Pons (tissue), 1 donor: ENCODE data around the gene TCEAL3.
"Not testable (repeated sequence)": the region's sequence is repeated elsewhere in the genome, so short reads cannot be mapped to it uniquely, and the experiment has no call there.

Experiments
- DNase-seq: peaks from one replicate; pipeline ENCODE4 v3.0.0-alpha.2; 2016; ENCODE audit warnings: low spot score

Gene TCEAL3

DNA sequence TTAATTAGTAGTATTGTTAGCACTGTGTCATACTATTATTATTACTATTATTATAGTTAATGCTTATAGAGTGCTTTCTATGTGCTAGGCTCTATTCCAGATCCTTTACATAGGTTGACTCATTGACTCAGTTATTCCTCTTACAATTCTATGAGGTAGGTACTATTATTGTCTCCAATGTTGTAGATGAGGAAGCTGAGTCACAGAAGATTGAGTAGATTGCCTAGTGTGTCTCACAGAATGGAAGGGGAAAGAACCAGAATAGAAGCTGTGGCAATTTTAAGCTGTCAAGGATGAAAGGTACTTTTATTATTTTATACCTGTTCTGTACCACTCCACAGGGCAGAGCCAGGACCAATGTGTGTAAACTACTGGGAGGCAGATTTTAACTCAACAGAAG lies 19.1 kb downstream of the TCEAL3 start:
- DNase-seq = no peak

DNA sequence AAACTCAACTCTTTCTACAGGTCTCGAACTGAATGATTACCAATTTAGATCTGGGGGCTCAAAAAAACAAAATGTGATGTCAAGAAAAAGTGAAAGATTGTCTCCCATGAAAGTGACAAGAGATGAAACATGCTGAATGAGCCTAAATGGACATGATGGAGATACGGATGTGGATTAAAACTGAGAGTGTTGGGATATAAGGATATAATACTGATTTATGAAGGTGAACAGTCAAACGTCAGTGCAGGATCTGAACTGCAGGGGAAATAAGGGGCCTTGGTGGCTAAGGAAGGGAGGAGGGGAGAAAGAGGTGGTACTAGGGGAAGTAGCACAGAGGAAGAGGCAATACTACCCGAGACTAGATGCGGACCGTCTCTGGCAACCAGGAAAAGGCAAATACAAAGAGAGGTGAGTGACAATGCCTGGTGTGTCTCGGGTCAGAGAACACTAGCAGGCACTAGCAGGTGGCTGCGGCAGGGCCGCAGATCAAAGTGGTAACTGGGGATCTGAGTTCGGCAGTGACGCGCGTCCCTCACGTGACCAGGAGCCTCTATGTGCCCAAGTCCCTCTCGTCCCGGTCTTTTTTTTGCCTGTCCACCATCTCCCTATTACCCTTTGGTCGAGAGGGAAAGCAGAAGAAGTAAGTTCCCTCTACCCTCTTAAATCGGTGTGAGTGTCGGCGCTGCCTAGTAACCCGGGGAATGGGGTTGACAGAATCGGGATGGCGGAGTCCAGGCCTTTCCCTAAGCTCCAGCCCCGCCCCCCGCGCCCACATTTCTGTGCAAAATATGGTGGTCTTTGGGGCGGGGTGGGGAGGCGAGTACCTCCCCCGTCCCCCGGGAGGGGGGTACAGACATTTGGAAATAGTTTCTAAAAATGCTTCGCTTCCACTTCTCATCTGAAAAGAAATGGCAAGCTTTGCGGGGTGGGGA lies 20.9 kb downstream of the TCEAL3 start, which contains the start of gene TCEAL1:
TSS of gene TCEAL1 (plus strand) at position 590 of the 932 bp plus-strand sequence. CDS start 942 bp downstream, outside the sequence.
- DNase-seq = peak; percentile 73

DNA sequence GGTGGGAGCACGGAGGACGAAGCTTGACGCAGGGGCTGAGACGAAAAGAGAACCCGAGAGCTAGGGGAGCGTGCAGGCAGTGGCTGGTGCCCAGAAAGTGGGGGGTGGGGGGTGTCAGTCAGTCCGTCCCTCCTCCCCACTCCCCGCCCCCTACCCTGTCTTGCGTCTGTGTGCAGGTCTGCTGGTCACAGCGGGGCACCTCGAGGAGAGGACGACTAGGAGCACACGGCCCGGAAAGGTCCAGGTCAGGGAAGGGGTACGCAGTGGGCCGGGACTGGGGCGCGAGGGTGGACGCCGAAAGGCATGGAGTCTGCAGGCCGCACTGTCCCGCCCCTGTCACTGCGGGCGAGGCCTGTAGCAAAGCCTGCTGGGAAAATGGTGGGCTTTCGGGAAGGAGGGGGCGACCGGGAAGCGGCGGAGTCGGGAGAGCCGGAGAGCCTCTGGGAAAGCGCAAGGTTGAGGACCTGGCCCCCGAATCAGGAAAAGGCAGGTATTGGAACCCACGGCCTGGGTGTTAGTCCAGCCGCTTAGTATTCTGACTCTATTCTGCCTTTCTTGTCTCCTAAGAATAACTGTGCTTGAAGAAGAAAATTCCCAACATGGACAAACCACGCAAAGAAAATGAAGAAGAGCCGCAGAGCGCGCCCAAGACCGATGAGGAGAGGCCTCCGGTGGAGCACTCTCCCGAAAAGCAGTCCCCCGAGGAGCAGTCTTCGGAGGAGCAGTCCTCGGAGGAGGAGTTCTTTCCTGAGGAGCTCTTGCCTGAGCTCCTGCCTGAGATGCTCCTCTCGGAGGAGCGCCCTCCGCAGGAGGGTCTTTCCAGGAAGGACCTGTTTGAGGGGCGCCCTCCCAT lies 21.8 kb downstream of the TCEAL3 start:
- DNase-seq = peak; percentile 79

DNA sequence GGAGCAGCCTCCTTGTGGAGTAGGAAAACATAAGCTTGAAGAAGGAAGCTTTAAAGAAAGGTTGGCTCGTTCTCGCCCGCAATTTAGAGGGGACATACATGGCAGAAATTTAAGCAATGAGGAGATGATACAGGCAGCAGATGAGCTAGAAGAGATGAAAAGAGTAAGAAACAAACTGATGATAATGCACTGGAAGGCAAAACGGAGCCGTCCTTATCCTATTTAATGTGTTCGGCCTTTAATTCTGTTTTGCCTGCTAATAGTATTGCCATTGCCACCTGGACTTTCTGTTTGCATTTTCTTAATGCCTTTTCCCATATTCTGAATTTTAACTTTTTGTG lies 22.4 kb downstream of the TCEAL3 start:
- DNase-seq = no peak

DNA sequence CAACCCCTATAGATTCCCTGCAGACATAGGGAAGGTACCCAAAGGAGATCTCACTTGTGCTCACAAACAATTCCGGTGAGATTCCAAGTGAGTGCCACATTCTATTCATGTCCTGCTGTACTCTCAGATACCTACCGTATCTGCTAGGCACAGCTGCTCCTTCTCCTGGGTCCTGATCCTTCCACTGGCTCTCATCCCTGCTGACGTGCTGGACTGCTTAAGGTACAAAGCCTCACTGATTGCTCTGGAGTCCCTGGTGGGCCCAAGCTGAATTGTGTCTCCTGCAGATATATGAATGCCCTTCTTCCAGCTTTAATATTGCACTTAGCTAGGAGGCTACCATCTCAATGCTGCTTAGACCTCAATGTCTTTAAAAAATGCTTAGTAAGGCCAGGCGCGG lies 23.4 kb downstream of the TCEAL3 start:
- no peak for DNase-seq

DNA sequence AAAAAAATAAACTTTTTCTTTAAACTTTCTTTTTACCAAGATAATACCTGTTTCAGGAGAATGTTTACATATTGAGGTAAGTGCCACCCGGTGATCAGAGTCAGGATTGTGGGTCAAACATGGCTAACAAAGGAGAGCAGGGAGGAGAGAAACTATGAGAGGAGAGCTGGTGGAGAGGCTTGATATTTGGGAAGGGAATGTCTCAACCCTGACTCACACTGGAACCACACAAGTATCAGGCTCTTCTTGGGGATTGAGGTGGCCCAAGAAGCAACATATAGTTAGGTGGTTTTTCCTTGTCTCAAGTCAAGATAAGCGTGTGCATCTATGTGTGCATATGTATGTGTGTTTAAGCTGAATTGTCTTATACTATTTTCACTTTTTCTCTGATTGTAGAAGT lies 27.7 kb downstream of the TCEAL3 start:
- DNase-seq = no peak

DNA sequence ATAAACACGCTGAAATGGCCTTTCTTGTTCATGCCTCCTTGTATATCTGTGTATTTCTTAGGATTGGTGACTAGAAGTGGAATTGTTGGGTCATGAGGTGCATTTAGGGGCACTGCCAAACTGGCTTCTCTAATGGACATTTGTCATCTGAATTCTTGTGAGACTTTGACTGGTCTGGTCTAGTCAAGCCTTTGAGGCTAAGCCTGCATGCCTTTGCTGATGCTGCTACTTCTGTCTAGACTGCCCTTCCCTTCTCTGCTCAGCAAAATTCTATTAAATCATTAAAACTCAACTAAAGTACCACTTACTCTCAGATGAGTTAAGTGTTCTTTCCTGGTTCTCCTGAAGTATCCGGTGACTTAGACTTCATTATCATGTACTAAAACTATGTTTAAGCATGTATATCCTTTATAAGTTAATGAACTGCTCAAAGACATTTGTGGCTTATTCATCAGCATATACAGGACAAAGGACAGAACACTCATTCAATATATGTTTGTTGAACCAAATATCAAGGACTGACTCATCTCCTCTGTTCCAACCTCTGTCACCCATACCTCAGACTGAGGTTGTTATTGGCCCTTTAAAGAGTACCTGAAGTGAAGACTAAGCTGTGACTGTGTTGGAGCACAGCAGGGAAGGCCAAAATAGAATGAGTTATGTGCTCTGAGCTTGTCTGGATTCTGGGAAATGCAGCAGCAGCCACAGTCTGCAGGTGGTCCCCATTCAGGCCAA lies 30.0 kb downstream of the TCEAL3 start:
- no peak for DNase-seq

DNA sequence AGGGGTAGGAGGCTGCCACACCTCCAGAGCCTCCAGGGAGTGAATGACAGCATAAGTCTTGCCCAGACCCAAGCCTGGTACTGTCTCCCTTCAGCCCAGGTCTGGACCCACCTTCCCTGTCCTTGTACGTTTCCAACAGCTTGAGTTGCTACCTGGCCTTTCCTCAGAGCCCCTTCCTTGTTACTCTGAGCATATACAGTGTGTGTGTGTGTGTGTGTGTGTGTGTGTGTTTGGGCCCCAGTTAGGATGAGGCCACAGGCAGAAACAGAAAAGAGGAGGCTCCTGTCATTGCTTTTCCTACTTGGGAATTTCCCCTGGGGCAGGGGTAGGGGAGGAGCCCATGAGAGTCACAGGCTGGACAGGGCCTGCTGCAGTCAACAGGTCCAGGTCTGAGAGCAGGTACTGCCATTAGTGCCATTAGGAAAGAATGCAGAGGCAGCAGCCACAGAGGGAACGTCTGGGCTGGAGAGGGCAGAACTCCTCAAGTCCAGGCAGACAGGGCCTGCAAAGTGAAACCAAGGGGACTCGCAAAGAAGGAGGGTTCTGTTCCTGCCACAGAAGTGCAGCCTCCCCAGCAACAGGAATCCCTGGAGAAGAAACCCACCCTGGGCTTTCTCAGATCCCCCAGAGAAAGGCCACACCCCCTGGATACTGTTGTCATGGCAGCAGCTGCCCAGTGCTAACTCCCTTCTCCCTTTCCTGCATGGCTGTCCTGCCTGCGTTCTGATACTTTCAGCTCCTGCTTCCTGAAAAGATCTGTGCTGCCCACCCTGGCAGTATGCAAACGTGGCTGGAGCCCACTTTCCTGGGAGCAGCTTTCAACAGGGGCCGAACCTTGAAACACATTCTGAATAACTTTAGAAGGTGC lies 30.9 kb downstream of the TCEAL3 start:
- DNase-seq = not testable (repeated sequence)

DNA sequence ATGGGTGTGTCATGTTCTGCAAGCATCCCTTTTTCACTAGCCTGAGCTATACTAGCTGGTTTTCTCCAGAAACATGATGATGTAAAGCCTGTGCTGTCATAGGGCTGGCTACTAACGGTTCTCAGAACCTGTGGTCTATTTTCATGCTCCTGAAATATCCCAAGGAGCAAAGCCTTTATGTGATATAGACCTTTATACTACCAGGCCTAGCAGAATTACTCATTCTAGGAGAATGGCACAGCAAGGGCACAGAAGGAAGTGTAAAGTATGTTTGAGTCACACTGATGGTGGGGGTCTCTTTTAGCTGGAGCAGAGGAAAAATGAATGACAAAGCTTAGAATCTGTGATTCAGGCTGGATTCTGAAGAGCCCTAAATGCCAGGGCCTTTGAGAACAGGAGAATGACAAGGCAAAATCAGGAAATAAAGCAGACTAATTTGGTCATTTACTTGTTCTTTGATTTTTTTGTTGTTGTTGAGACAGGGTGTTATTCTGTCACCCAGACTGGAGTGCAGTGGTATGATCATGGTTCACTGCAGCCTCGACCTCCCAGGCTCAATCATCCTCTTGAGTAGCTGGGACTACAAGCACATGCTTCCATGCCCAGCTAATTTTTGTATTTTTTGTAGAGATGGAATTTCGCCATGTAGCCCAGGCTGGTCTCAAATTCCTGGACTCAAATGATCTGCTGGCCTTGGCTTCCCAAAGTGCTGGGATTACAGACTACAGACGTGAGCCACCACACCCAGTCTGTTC lies 32.8 kb downstream of the TCEAL3 start:
- DNase-seq = no peak

DNA sequence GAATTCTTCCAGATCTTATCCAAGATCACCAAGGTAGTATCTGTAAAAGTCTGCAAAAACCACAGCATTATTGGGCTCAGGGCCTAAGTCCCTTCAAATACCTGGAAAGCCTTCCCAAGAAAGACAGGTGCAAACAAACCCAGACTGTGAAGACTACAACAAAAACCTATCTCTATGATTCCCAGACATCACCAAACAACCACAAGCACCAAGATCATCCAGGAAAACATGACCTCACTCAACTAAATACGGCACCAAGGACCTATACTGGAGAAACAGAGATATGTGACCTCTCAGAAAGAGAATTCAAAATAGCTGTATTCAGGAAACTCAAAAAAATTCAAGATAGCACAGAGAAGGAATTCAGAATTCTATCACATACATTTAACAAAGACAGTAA lies 36.4 kb downstream of the TCEAL3 start:
- DNase-seq = no peak

DNA sequence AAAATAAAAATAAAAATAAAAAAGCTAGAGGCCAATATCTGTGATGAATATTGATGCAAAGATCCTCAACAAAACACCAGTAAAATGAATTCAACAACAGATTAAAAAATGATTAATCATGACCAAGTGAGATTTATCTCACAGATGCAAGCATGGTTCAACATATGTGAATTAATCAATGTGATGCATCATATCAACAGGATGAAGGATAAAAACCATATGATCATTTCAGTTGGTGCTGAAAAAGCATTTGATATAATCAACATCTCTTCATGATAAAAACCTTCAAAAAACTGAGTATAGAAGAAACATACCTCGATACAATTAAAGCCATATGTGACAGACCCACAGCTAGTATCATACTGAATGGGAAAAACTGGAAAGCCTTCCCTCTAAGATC lies 39.9 kb downstream of the TCEAL3 start:
- DNase-seq = no peak

DNA sequence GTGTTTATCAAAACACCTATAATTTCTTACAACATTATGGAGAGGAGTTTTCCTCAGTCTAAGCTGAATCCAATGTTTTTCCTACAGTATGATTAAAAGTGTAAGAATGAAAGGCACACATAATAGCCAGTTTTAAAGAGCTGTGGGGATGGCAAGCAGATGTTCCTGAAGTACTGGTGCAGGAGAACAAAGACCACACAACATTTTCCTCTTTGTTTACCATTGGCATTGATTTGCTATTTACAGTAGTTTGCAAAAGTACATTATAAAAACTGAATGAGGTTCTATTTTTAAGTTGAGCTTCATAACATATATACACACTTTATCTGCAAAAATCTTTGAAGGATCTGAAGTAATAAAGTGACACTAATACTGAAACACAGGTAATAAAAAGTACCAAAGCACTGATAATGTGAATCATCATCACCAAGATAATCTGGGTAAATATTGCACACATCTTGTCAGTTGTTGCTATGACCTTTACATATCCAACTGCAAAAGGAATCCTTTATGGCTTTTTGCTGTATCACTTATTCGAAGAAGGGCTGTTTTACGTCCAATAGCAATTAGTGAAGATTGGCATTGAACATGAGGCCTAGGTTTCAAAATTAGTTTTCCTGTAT lies 43.5 kb downstream of the TCEAL3 start:
- DNase-seq = no peak

DNA sequence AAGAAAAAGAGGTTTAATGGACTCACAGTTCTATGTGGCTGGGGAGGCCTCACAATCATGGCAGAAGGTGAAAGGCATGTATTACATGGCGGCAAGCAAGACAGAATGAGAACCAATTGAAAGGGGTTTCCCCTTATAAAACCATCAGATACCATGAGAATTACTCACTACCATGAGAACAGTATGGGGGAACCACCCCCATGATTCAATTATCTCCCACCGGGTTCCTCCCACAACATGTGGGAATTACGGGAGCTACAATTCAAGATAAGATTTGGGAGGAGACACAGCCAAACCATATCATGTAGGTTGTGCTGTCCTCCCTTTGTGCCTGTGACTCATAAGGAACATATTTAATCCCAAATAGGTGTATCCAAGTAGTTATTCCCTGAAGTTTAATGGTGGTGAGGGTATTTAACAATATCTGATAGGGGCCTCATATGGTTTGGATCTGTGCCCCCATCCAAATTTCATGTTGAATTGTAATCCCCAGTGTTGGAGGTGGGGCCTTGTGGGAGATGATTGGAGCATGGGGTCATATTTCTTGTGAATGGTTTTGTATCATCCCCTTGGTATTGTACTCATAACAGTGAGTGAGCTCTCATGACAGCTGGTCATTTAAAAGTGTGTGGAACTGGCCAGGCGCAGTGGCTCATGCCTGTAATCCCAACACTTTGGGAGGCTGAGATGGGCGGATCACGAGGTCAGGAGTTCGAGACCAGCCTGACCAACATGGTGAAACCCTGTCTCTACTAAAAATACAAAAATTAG lies 47.7 kb downstream of the TCEAL3 start:
- DNase-seq = not testable (repeated sequence)

DNA sequence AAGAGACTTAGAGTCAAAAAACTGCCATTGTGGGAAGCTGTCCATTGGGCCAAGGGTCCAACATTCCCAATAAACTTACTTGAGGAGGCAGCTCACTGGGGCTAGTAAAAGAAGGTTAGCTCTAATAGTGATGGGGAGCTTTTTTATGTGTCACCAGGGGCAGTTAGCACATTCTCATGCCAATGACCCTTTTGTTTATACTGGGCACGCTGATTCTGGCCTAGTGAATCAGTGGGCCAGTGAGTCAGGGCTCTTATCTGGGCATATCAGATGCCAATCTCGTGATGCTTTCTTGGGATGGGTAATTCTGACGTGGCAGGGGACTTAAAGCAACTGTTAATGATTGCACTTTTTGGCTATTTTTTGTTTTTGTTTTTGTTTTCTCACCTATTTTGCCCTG lies 48.9 kb downstream of the TCEAL3 start:
- no peak for DNase-seq

DNA sequence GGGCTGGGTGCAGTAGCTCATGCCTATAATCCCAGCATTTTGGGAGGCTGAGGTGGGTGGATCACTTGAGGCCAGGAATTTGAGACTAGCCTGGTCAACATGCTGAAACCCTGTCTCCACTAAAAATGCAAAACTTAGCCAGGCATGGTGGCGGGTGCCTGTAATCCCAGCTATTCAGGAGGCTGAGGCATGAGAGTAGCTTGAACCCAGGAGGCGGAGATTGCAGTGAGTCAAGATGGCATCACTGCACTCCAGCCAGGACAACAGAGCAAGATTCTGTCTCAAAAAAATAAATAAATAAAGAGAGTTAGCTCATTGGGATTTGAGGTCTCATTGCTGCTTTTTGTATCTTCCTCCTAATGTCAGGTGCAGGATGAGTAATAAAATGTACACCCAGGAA lies 49.3 kb downstream of the TCEAL3 start:
- not testable (repeated sequence) for DNase-seq

DNA sequence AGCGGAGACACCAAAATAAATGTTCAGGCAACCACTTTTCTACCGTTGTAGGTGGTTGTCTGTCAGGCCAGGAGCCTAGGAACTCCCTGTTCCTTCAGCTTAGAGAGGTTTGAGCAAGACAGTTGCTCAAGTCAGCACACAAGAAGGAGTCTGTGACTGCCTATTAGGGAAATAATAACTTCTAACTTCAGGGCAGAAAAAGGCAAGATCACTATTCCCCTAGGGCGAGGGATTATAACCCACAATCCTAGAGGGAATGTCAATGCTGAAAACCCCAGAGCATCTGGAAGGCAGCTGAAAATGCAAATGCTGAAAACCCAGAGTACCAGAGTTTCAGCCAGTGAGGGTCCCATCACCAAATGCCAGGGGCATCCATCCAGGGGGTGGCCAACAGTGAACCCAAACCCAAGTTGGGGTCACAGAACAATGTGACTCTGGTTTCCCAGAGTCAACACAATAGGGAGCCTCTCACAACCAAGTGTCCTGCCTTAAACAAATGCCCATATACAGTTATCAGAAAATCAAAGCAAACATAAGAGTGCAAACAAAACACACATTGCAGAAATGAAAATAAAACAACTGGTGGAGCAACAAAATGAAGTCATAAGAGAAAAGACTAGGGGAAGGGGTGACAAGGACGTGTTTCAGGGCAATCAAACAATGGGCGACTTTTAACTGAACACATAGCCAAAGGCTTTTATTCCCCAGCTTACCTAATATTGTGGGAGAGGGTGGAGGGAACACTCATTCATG lies 51.1 kb downstream of the TCEAL3 start:
- no peak for DNase-seq

DNA sequence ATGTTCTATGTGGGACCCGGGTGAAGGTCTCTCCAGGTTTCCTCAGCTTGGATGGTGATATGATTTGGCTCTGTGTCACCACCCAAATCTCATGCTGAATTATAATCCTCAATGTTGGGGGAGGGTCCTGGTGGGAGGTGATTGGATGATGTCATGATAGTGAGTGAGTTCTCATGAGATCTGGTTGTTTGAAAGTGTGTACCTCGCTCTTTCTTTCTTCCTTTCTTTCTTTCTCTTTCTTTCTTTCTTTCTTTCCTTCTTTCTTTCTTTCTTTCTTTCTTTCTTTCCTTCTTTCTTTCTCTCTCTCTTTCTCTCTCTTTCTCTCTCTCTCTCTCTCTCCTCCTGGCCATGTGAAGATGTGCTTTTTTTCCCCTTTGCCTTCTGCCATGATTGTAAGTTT lies 51.7 kb downstream of the TCEAL3 start:
- DNase-seq = not testable (repeated sequence)
